PC-9 (cell line): ENCODE results near the gene SUPV3L1.

ENCODE experiments used
- EZH2 ChIP-seq: fragments of 200-600 bp; sonication (generic); IDR thresholded peaks from 2 replicates; pipeline ENCODE4 v1.8.0; 2017; ENCODE audit warnings: antibody characterized with exemption, low read depth
- TF ChIP-seq, protein P1 (sequence below): fragments of 200-600 bp; sonication (generic); conservative IDR thresholded peaks from 2 replicates; pipeline ENCODE4 v1.6.1; 2017; ENCODE audit warnings: mixed run types, antibody characterized with exemption, mild to moderate bottlenecking, moderate library complexity

DNA sequence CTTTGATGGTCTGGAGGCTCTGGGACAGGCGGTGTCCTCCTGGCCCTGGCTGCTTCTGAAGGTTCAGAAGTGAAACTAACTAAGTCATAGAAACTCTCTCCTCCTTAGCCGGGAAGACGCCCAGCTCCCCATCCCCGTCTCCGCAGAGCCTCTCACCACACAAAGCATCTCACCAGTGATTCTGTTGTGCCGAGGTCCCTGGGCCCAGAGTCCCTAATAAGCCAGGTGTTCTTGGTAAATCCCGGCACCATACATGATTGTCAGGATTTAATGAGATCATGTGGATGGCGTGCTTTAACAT lies 49.5 kb downstream of the SUPV3L1 start:
- TF ChIP-seq, protein P1, sequence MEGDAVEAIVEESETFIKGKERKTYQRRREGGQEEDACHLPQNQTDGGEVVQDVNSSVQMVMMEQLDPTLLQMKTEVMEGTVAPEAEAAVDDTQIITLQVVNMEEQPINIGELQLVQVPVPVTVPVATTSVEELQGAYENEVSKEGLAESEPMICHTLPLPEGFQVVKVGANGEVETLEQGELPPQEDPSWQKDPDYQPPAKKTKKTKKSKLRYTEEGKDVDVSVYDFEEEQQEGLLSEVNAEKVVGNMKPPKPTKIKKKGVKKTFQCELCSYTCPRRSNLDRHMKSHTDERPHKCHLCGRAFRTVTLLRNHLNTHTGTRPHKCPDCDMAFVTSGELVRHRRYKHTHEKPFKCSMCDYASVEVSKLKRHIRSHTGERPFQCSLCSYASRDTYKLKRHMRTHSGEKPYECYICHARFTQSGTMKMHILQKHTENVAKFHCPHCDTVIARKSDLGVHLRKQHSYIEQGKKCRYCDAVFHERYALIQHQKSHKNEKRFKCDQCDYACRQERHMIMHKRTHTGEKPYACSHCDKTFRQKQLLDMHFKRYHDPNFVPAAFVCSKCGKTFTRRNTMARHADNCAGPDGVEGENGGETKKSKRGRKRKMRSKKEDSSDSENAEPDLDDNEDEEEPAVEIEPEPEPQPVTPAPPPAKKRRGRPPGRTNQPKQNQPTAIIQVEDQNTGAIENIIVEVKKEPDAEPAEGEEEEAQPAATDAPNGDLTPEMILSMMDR: no peak
- no peak for TF ChIP-seq EZH2
